Activated naive CD8-positive, alpha-beta T cell (primary cell): Measurements from ENCODE around the gene PPIL6.
A peak's percentile ranks its signal among the peaks of the same experiment; 100 is the strongest.

Experiments
- H3K27ac Mint-ChIP-seq: one replicate; pipeline ENCODE4 v1.8.0; 2021; ENCODE audit warnings: mixed read lengths
- H3K27me3 Mint-ChIP-seq: one replicate; pipeline ENCODE4 v1.8.0; 2021; ENCODE audit warnings: mixed read lengths
- H3K36me3 Mint-ChIP-seq: one replicate; pipeline ENCODE4 v1.8.0; 2021; ENCODE audit warnings: mixed read lengths
- H3K4me1 Mint-ChIP-seq: one replicate; pipeline ENCODE4 v1.8.0; 2021; ENCODE audit warnings: low read depth, mixed read lengths
- H3K4me3 Mint-ChIP-seq: one replicate; pipeline ENCODE4 v1.8.0; 2021; ENCODE audit warnings: mild to moderate bottlenecking, mixed read lengths
- H3K9me3 Mint-ChIP-seq: one replicate; pipeline ENCODE4 v1.8.0; 2021; ENCODE audit warnings: low read depth, mixed read lengths

The PPIL6 gene

GRCh38 chr6:109417646-109418045, 22.8 kb downstream of the PPIL6 start:
- Mint-ChIP-seq H3K4me1 (no peaks in the 10 kb centered on the region), H3K4me3 (no peak overlapping the region), H3K36me3 (no peaks in the 10 kb centered on the region), H3K27ac (no peak overlapping the region), H3K27me3 (no peaks in the 10 kb centered on the region), H3K9me3 (no peaks in the 10 kb centered on the region)

DNA sequence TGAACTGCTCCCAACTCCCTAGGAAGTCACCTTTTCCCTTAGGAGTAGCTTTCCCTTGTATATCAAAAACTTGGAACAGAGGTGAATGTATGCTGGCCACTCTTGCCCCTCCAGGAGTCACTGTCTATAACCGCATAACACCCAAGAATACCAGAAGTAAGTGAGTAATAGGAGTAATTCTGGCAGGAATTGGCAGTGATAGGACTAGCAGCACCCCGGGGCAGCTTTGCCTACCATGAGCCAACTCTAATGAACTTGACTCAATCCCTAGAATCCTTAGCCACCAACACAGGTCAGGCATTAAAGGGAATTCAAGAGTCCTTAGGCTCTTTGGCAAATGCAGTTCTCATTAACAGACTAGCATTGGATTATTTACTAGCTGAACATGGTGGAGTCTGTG, 29.4 kb downstream of the PPIL6 start:
- no peaks in the 10 kb centered on the region for H3K36me3 Mint-ChIP-seq
- no peaks in the 10 kb centered on the region for H3K4me1 Mint-ChIP-seq
- H3K27ac Mint-ChIP-seq, result no peak overlapping the region
- H3K9me3 Mint-ChIP-seq, result no peaks in the 10 kb centered on the region
- H3K4me3 Mint-ChIP-seq, result no peak overlapping the region
- H3K27me3 Mint-ChIP-seq, result no peaks in the 10 kb centered on the region

- H3K27me3 Mint-ChIP-seq, result no peaks in the 10 kb centered on the region
- H3K36me3 Mint-ChIP-seq, result no peaks in the 10 kb centered on the region
- no peaks in the 10 kb centered on the region for H3K4me1 Mint-ChIP-seq
- no peak overlapping the region for H3K27ac Mint-ChIP-seq
- H3K4me3 Mint-ChIP-seq, result no peak overlapping the region
- H3K9me3 Mint-ChIP-seq, result no peaks in the 10 kb centered on the region
Observed at GRCh38 chr6:109406196-109406595, 34.2 kb downstream of the PPIL6 start.

DNA sequence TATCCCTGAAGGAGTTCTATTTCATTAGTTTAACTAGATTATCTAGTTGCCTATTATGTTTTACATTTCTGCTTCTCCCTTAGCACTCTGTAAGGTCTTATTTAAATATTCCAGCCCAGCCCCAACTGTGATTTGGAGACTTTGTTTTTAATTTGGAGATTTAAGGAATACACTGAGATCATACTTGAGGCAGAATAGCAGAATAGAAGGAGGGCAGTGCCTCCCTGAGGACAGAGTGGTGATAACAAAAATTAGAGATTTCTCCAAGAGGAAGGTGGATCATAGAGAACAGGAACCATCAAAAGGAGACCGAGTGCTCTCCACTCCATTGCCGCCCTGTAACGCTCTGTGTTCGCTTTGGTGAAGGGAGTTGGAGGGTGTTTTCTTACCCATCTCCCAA, 43.4 kb downstream of the PPIL6 start:
- Mint-ChIP-seq H3K4me1 (no peaks in the 10 kb centered on the region), H3K36me3 (peaks cover 5% of the 10 kb centered on the region), H3K4me3 (no peak overlapping the region), H3K9me3 (no peaks in the 10 kb centered on the region), H3K27ac (no peak overlapping the region), H3K27me3 (peaks cover 4% of the 10 kb centered on the region)

DNA sequence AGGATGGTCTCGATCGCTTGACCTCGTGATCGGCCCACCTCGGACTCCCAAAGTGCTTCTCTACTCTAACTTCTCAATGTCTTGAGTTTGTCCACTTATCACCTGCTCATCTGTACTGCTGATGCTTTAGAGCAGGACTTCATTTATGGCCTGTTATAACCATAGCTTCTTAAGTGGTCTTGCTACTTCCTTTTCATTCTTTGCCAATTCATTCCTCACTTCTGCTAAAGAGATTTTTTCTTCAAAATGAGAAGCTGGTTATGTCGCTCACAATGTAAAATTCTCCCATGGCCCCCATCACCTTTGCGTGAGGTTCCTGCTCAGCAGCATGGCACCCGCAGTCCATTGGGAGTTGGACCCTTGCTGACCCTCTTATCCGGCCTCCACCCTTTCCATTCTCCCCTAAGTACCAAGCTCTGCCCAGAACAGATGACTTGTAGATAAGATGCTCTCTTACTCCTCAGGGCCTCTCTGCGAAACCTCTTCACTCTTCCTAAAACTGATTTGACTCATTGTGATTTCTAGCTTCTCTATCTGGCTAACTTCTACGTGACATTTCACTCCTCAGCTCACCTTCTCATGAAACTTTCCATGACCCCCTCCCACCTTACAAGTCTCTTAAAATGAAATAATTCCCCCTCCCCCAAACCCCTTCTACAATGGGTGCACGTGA, 44.2 kb downstream of the PPIL6 start:
- no peaks in the 10 kb centered on the region for H3K9me3 Mint-ChIP-seq
- H3K27me3 Mint-ChIP-seq, result peaks cover 4% of the 10 kb centered on the region
- H3K36me3 Mint-ChIP-seq, result peaks cover 5% of the 10 kb centered on the region
- no peak overlapping the region for H3K4me3 Mint-ChIP-seq
- no peaks in the 10 kb centered on the region for H3K4me1 Mint-ChIP-seq
- H3K27ac Mint-ChIP-seq, result no peak overlapping the region

- Mint-ChIP-seq H3K4me1 (peaks cover 6% of the 10 kb centered on the region), H3K4me3 (no peak overlapping the region), H3K27me3 (peaks cover 4% of the 10 kb centered on the region), H3K9me3 (no peaks in the 10 kb centered on the region), H3K27ac (no peak overlapping the region), H3K36me3 (peaks cover 5% of the 10 kb centered on the region)
Observed at GRCh38 chr6:109393886-109394281, 46.5 kb downstream of the PPIL6 start.

GRCh38 chr6:109393157-109393885, 47.1 kb downstream of the PPIL6 start:
- H3K4me1 Mint-ChIP-seq, result peaks cover 6% of the 10 kb centered on the region
- no peak overlapping the region for H3K27ac Mint-ChIP-seq
- H3K9me3 Mint-ChIP-seq, result no peaks in the 10 kb centered on the region
- H3K4me3 Mint-ChIP-seq, result no peak overlapping the region
- peaks cover 5% of the 10 kb centered on the region for H3K36me3 Mint-ChIP-seq
- peaks cover 4% of the 10 kb centered on the region for H3K27me3 Mint-ChIP-seq

GRCh38 chr6:109389650-109390274, 50.7 kb downstream of the PPIL6 start:
- no peak overlapping the region for H3K4me3 Mint-ChIP-seq

DNA sequence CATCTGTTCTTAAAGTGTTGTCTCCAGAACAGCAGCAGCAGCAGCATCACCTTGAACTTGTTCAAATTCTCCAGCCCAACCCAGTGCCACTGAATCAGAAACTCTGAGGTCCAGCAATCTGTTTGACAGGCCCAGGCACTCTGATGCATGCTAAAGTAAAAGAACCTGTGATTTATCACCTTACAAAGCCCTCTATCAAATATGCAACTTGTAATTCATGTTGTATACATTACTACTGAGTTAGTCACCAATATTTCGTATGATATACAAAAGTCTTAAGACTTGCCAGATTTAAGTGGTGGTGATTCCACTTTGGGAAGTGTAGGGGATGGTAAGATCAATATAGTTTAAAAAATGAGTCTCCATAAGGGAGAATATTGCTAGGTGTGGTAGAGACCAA, 52.2 kb downstream of the PPIL6 start:
- Mint-ChIP-seq H3K27ac (no peak overlapping the region), H3K9me3 (no peaks in the 10 kb centered on the region), H3K4me1 (peaks cover 20% of the 10 kb centered on the region), H3K4me3 (no peak overlapping the region), H3K36me3 (no peaks in the 10 kb centered on the region), H3K27me3 (no peaks in the 10 kb centered on the region)

More at GRCh38 chr6:109389650-109390274, 50.7 kb downstream of the PPIL6 start:
- Mint-ChIP-seq H3K4me1 (peaks cover 9% of the 10 kb centered on the region), H3K9me3 (no peaks in the 10 kb centered on the region), H3K36me3 (no peaks in the 10 kb centered on the region), H3K27ac (no peak overlapping the region), H3K27me3 (no peaks in the 10 kb centered on the region)

DNA sequence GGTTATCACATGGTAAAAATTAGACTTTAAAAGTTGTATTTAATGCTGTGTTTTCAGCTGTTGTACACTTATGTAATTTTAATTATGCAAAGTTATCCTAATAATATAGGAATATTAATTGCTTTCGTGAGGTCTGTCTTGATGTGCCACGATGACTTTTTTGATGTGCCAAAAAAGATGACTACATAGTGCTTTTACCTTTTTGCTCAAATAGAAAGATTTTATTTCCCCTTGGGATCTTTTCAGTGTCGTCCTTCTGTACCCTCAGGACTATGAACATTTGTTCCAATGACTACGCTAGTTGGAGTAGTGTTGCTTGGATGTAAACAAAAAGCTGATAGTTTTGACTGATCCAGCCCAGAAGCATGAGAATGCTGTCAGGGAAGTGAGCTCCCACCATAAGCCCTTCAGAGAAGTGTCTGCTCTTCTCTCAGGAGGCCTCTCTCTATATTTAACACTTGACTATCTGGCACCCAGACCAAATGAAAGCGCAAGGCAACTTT, 56.9 kb downstream of the PPIL6 start:
- Mint-ChIP-seq H3K4me1 (peaks cover 39% of the 10 kb centered on the region), H3K4me3 (peak overlapping the region; percentile 98), H3K27me3 (no peaks in the 10 kb centered on the region), H3K36me3 (peaks cover 9% of the 10 kb centered on the region), H3K9me3 (no peaks in the 10 kb centered on the region), H3K27ac (peak overlapping the region; percentile 99)

GRCh38 chr6:109382576-109383437, 57.6 kb downstream of the PPIL6 start:
- peak overlapping the region; percentile 98 for H3K4me3 Mint-ChIP-seq
- H3K27me3 Mint-ChIP-seq, result no peaks in the 10 kb centered on the region
- H3K9me3 Mint-ChIP-seq, result no peaks in the 10 kb centered on the region
- H3K27ac Mint-ChIP-seq, result peak overlapping the region; percentile 99
- H3K4me1 Mint-ChIP-seq, result peaks cover 45% of the 10 kb centered on the region
- peaks cover 9% of the 10 kb centered on the region for H3K36me3 Mint-ChIP-seq

DNA sequence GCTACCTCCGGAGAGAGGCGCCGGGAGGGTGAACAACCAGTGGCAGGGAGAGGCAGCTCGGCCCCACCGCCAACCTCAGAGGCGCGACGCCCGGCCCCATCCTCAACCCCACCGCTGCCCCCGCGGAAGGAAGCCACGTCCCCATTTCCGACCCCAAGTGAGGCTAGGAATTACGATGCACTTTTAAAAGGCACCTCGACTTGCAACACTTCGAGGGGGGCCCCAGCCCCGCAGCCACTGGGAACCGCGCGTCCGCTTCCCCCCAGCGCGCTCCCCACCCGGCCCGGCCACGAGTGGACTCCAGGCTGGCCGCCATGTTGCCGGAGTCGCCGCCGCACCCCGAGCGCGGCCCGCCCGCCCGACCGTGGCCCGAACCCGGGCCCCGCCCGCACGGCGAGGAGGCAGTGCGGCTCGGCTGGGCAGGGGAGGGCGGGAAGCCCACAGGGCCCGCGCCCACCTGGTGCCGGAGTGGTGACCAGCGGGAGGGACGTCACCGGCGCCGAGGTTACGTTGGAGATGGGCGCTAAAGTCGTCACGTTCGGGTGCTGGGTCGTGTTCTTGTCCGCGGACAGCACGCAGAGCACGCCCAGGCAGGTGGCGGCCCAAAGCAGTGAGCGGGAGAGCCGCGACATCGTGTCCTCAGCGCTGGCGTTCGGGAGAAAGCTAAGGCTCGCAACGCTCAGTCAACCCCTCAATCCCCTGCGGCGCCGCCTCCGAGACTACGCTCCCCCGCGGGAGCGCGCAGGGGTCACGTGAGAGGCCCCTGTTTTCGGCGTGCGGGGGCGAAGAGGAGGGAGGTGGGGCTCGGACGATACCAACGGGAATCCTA, 58.5 kb downstream of the PPIL6 start, which contains the start of gene CD164:
CD164 (minus strand) TSS at position 721 of the 829 bp plus-strand sequence; CDS start at position 632, 89 bp downstream.
- H3K9me3 Mint-ChIP-seq, result no peaks in the 10 kb centered on the region
- H3K4me1 Mint-ChIP-seq, result peaks cover 52% of the 10 kb centered on the region
- H3K36me3 Mint-ChIP-seq, result peaks cover 12% of the 10 kb centered on the region
- peak within 1 kb of the TSS; percentile 99 for H3K27ac Mint-ChIP-seq
- H3K27me3 Mint-ChIP-seq, result no peaks in the 10 kb centered on the region
- peak within 1 kb of the TSS; percentile 99 for H3K4me3 Mint-ChIP-seq

GRCh38 chr6:109381061-109381746, 59.2 kb downstream of the PPIL6 start:
- H3K9me3 Mint-ChIP-seq, result no peaks in the 10 kb centered on the region
- H3K27ac Mint-ChIP-seq, result peak overlapping the region; percentile 98
- peak overlapping the region; percentile 99 for H3K4me3 Mint-ChIP-seq
- H3K27me3 Mint-ChIP-seq, result no peaks in the 10 kb centered on the region
- H3K4me1 Mint-ChIP-seq, result peaks cover 57% of the 10 kb centered on the region
- peaks cover 16% of the 10 kb centered on the region for H3K36me3 Mint-ChIP-seq
